ENCODE data around the gene EIF3D. TPM values are rescaled to one million over a fixed set of nuclear protein-coding genes. Genes with fewer than 3 reads are reported as not detected.

The EIF3D gene
- total RNA-seq, 1 donor from 2014 or later, result 164 TPM

DNA sequence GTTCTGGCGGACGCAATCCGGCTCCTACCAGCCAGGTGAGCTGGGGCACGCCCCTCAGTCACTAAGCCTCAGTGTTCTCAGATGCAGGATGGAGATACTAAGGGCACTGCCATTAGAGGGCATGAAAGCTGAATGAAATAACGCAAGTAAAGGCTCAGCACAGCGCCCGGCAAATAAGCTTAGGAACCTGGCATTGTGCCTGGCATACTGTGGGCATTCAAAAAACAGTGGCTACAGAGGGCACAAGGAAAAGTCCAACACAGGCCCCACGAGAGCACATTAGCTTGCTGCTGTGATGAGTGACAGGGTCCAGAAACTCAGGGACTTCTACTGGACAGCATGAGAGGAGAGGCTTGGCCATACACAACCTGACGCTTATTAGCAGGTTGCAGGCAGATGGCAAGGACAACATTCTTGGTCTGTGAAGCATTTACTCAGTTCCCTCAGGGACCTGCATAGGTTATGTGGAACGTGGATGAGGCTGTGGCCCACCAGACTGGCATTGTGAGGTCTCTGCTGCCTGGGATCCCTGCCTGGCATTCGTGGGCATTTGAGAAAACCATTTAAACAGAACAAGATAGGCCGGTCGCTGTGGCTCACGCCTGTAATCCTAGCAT, 59.8 kb downstream of the EIF3D start:
- TF ChIP-seq, protein P1, sequence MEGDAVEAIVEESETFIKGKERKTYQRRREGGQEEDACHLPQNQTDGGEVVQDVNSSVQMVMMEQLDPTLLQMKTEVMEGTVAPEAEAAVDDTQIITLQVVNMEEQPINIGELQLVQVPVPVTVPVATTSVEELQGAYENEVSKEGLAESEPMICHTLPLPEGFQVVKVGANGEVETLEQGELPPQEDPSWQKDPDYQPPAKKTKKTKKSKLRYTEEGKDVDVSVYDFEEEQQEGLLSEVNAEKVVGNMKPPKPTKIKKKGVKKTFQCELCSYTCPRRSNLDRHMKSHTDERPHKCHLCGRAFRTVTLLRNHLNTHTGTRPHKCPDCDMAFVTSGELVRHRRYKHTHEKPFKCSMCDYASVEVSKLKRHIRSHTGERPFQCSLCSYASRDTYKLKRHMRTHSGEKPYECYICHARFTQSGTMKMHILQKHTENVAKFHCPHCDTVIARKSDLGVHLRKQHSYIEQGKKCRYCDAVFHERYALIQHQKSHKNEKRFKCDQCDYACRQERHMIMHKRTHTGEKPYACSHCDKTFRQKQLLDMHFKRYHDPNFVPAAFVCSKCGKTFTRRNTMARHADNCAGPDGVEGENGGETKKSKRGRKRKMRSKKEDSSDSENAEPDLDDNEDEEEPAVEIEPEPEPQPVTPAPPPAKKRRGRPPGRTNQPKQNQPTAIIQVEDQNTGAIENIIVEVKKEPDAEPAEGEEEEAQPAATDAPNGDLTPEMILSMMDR (IDR thresholded peaks at IDR 0.05; ENCODE audit: unreplicated experiment), result no peak
- Mint-ChIP-seq H3K36me3 (ENCODE audit: insufficient read depth) (no peaks in the 10 kb centered on the region), H3K4me3 (ENCODE audit: low read depth) (no peak overlapping the region), H3K4me1 (ENCODE audit: low read depth) (no peaks in the 10 kb centered on the region), H3K9me3 (ENCODE audit: low read depth) (no peaks in the 10 kb centered on the region), H3K27ac (peak overlapping the region; percentile 29), H3K27me3 (no peaks in the 10 kb centered on the region)
- no peak for DNase-seq (ENCODE audit: low spot score, unreplicated experiment)

DNA sequence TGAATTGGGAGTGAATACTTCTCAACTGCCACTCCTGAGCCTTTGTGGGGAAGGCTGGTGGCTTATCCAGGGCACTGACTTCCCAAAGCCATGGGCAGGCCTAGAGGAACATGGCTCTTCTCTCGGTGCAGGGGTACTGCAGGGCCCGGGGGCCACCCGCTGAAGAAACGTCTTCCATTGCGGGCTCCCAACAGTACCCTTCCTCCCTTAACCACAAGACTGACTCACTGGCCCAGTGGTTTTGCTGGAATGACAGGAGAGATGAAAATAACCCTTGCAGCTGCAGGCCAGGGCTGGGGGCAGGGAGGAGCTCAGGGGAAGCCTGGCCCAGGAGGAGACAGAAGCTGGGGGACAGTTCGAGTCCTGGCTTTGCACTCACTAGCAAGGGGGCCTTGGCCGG, 61.0 kb downstream of the EIF3D start:
- H3K36me3 Mint-ChIP-seq (ENCODE audit: insufficient read depth), result no peaks in the 10 kb centered on the region
- H3K27me3 Mint-ChIP-seq, result no peaks in the 10 kb centered on the region
- H3K4me1 Mint-ChIP-seq (ENCODE audit: low read depth), result no peaks in the 10 kb centered on the region
- DNase-seq (ENCODE audit: low spot score, unreplicated experiment), result no peak
- H3K4me3 Mint-ChIP-seq (ENCODE audit: low read depth), result no peak overlapping the region
- H3K9me3 Mint-ChIP-seq (ENCODE audit: low read depth), result no peaks in the 10 kb centered on the region
- TF ChIP-seq, protein P1 (IDR thresholded peaks at IDR 0.05; ENCODE audit: unreplicated experiment), result no peak
- H3K27ac Mint-ChIP-seq, result no peak overlapping the region

DNA sequence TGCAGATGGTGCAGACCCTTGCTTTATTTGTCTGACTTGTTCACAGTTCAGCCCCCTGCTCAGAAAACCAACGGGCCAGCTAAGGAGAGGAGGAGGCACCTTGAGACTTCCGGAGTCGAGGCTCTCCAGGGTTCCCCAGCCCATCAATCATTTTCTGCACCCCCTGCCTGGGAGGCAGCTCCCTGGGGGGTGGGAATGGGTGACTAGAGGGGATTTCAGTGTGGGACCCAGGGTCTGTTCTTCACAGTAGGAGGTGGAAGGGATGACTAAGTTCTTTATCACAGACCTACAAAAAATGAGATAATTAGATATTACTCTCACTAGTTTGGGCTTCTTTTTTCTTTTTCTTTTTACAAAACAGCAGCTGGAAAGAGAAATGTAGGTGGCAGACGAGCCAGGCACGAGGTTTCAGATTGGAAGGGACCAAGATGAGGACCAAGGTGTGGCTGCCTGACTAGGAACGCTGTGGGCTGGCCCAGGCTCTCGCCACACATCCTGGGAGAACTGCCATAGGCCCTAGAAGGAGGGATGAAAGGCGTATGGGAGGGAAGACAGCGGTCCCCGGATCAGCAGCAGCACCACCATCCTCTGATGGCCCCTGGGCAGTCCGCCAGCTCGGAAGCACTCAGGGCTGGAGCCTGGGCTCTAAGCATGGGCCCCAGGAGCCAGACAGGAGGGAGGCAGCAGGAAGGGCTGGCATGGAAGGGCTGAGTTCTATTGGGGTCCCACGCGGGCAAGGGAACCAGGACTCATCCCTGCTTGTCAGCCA, 61.7 kb downstream of the EIF3D start:
- DNase-seq (ENCODE audit: low spot score, unreplicated experiment), result no peak
- H3K27ac Mint-ChIP-seq, result peak overlapping the region; percentile 49
- H3K36me3 Mint-ChIP-seq (ENCODE audit: insufficient read depth), result no peaks in the 10 kb centered on the region
- no peaks in the 10 kb centered on the region for H3K27me3 Mint-ChIP-seq
- H3K9me3 Mint-ChIP-seq (ENCODE audit: low read depth), result no peaks in the 10 kb centered on the region
- TF ChIP-seq, protein P1 (IDR thresholded peaks at IDR 0.05; ENCODE audit: unreplicated experiment), result no peak
- peaks cover 3% of the 10 kb centered on the region for H3K4me1 Mint-ChIP-seq (ENCODE audit: low read depth)
- H3K4me3 Mint-ChIP-seq (ENCODE audit: low read depth), result no peak overlapping the region

DNA sequence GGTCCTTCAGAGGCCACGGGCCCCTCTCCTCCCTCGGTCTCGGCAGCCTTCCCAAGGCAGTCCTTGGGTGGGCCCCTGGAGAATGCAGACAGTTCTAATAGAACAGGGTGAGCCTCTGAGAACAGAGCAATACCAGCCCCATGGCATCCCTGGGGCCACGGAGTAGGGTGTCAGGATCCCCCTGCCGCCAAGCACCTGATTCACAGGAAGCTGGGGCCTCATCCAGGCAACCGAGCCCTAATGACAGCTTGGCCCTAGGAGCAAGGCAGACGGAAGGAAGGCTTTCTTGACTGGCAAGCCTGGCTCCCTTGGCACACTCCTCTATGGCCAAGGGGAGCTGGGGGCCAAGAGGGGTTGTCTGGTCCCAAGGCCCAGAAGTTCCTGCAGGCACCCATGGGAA, 62.7 kb downstream of the EIF3D start:
- H3K4me1 Mint-ChIP-seq (ENCODE audit: low read depth), result peaks cover 7% of the 10 kb centered on the region
- TF ChIP-seq, protein P1 (IDR thresholded peaks at IDR 0.05; ENCODE audit: unreplicated experiment), result no peak
- no peaks in the 10 kb centered on the region for H3K36me3 Mint-ChIP-seq (ENCODE audit: insufficient read depth)
- H3K4me3 Mint-ChIP-seq (ENCODE audit: low read depth), result no peak overlapping the region
- H3K27ac Mint-ChIP-seq, result peak overlapping the region; percentile 65
- H3K27me3 Mint-ChIP-seq, result no peaks in the 10 kb centered on the region
- DNase-seq (ENCODE audit: low spot score, unreplicated experiment), result no peak
- no peaks in the 10 kb centered on the region for H3K9me3 Mint-ChIP-seq (ENCODE audit: low read depth)

DNA sequence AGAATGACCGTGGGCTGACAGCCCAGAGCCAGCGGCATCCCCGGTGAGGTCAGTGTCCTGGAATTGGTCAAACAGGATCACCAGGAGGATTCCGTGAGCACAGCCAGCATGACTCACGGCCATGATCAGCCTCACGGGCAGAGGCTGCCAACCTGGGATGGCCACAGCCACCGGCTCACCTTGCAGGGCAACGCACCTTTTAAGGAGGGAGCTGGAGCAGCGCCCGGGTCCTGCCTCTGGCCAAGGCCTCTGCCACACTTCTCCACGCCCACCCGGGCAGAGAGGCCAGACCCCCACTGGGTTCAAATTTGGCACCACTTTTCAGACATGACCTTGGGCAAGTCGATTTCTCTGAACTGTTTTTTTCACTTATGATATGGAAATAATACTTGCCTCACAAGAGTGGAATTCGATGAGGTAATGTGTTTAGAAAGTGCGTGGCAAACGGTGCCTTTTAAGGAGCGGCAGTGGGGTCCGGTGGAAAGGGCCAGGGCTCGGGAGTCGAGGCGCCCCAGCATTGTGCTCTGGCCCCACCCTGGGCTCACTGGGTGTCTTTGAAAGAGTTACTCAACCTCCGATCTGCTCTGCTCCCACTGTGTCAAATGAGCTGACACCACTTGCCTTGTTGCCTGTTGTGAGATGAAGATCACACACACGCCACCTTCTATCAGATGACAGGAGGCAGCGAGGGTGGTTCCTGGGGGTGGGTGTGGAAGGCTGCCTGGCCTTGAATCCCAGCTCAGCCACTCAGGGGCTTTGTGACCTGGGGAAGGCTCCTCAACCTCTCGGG, 63.5 kb downstream of the EIF3D start:
- TF ChIP-seq, protein P1 (IDR thresholded peaks at IDR 0.05; ENCODE audit: unreplicated experiment), result no peak
- Mint-ChIP-seq H3K4me3 (ENCODE audit: low read depth) (no peak overlapping the region), H3K9me3 (ENCODE audit: low read depth) (no peaks in the 10 kb centered on the region), H3K4me1 (ENCODE audit: low read depth) (peaks cover 9% of the 10 kb centered on the region), H3K36me3 (ENCODE audit: insufficient read depth) (no peaks in the 10 kb centered on the region), H3K27me3 (no peaks in the 10 kb centered on the region), H3K27ac (peak overlapping the region; percentile 85)
- no peak for DNase-seq (ENCODE audit: low spot score, unreplicated experiment)

Data from progenitor cell of endocrine pancreas (in vitro differentiated cells).